ENCODE results near the gene ROR1.

The ROR1 gene

GRCh38 chr1:63827411-63828321, 53.8 kb downstream of the ROR1 start:
- H3K4me1 ChIP-seq (ENCODE audit: control insufficient read depth, insufficient read depth, low read length), result peaks cover 13% of the 10 kb centered on the region
- CTCF ChIA-PET, result interaction anchor here (0.7 to 0.8 kb wide), 2 partner anchors 26 to 42 kb away, joined by 3 to 5 read pairs; no protein-coding TSS in a partner anchor

GRCh38 chr1:63828322-63829044, 54.7 kb downstream of the ROR1 start:
- H3K4me3 ChIP-seq (ENCODE audit: low read depth, low read length), result no peak overlapping the region
- CTCF ChIA-PET, result interaction anchor here (0.6 to 1.2 kb wide), 3 partner anchors 8 to 154 kb away, joined by 3 to 5 read pairs (median 5); no protein-coding TSS in a partner anchor
- peak; percentile 22; the same call in 1 of the 2 replicates for TF ChIP-seq GLIS1 (tag by site-specific recombination; IDR thresholded peaks at IDR 0.05)
- TF ChIP-seq REST (tag by site-specific recombination; IDR thresholded peaks at IDR 0.05), result peak; percentile 56; the same call in 1 of the 2 replicates
- TF ChIP-seq ZNF514 (tag by site-specific recombination; IDR thresholded peaks at IDR 0.05), result no peak
- TF ChIP-seq PRDM6 (tag by site-specific recombination; IDR thresholded peaks at IDR 0.05), result 0 out of 2 replicates have a peak, but pooled peaks have one; percentile 43
- no peak for TF ChIP-seq KLF16 (tag by site-specific recombination; IDR thresholded peaks at IDR 0.05)
- H3K36me3 ChIP-seq (ENCODE audit: control insufficient read depth in 2 of 2, insufficient read depth in 1 of 2, low read length in 2 of 2), result no peaks in the 10 kb centered on the region
- H3K9me3 ChIP-seq (ENCODE audit: control insufficient read depth, insufficient read depth, low read depth, low read length), result no peaks in the 10 kb centered on the region
- peaks cover 13% of the 10 kb centered on the region for H3K4me1 ChIP-seq (ENCODE audit: control insufficient read depth, insufficient read depth, low read length)
- POLR2A ChIA-PET, result no interaction called here
- H3K27ac ChIP-seq (ENCODE audit: extremely low read depth, low read depth, low read length), result no peak overlapping the region

More at GRCh38 chr1:63827411-63828321, 53.8 kb downstream of the ROR1 start:
- H3K36me3 ChIP-seq (ENCODE audit: control insufficient read depth in 2 of 2, insufficient read depth in 1 of 2, low read length in 2 of 2), result no peaks in the 10 kb centered on the region
- POLR2A ChIA-PET, result no interaction called here
- TF ChIP-seq ZNF2 (tag by site-specific recombination; IDR thresholded peaks at IDR 0.05) (no peak), ZNF404 (tag by site-specific recombination; IDR thresholded peaks at IDR 0.05) (no peak), ZBTB21 (tag by site-specific recombination; IDR thresholded peaks at IDR 0.05) (no peak), IKZF3 (tag by site-specific recombination; IDR thresholded peaks at IDR 0.05) (no peak), ZNF837 (tag by site-specific recombination; IDR thresholded peaks at IDR 0.05) (no peak), ZNF157 (tag by site-specific recombination; IDR thresholded peaks at IDR 0.05) (no peak), ZNF26 (tag by site-specific recombination; IDR thresholded peaks at IDR 0.05) (no peak), ZNF513 (tag by site-specific recombination; IDR thresholded peaks at IDR 0.05) (no peak), BCL6B (tag by site-specific recombination; IDR thresholded peaks at IDR 0.05) (peak; percentile 91), PRDM6 (tag by site-specific recombination; IDR thresholded peaks at IDR 0.05) (peak; percentile 79), ZBTB20 (tag by site-specific recombination; IDR thresholded peaks at IDR 0.05) (no peak), ZBTB17 (tag by site-specific recombination; IDR thresholded peaks at IDR 0.05) (peak; percentile 22; the same call in 1 of the 2 replicates)
- no peaks in the 10 kb centered on the region for H3K9me3 ChIP-seq (ENCODE audit: control insufficient read depth, insufficient read depth, low read depth, low read length)
- H3K27ac ChIP-seq (ENCODE audit: extremely low read depth, low read depth, low read length), result no peak overlapping the region
- H3K4me3 ChIP-seq (ENCODE audit: low read depth, low read length), result no peak overlapping the region

Data from HEK293 (cell line).